Measurements from ENCODE around the gene TSHZ2. TPM values are rescaled to one million over a fixed set of nuclear protein-coding genes. Genes with fewer than 3 reads are reported as not detected.

The TSHZ2 gene
- total and polyA plus RNA-seq, 9 donors = 7.3 to 23.1 (median 12.5) TPM

DNA sequence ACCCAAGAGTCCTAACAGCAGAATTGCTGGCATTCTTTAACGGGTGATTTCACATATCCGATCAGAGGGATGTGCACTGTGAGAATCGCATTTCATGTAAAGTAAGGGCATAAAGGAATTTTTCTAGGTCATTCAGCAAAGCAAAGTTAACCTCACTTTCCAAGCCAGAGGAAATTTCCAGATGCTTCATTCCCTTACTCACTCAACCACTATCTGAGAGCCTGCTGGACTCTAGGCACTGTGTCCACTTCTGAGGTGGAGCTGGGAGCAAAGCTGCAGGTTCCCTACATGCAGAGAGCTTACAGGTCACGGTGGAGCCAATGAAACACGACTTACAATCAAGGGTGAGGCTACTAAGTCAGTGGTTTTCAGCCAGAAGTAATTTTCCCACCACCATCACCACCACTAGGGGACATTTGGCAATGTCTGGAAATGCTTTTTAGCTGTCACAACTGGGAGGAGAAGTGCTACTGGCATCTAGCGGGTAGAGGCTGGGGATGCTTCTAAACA, 34.5 kb upstream of the TSHZ2 start:
- Histone ChIP-seq H3K4me1 (ENCODE audit: control insufficient read depth, insufficient read depth, low read length) (peaks cover 2% of the 10 kb centered on the region), H3K27ac (ENCODE audit: low read length) (no peak overlapping the region), H3K36me3 (ENCODE audit: control insufficient read depth, insufficient read depth, low read length) (no peaks in the 10 kb centered on the region), H3K4me3 (ENCODE audit: low read length) (no peak overlapping the region), H3K9me3 (replicated peaks; ENCODE audit: control insufficient read depth, low read depth, low read length) (no peaks in the 10 kb centered on the region), H3K27me3 (ENCODE audit: control insufficient read depth, insufficient read depth, low read length) (no peaks in the 10 kb centered on the region)
- no peak for DNase-seq
- no CpG with 5 or more reads among the region's 6 CpGs for WGBS (ENCODE audit: insufficient coverage)

DNA sequence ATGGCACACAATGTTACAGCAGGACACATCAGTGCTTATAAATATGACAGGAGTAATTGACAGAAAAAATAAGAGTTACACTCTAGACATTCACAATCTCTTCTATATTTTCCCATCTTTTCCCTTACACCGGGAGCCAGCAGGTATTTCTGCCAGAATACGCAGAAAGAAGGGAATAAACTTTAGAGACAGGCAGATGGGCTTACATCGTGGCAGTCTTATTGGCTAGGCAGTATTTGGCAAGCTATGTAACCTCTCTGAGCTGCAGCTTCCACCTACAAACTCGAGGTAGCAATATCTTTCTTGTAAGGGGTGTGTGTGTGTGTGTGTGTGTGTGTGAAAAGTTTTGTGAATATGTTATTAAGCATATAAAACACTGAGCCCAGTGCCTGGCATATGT, 33.0 kb upstream of the TSHZ2 start:
- no peak for DNase-seq
- Histone ChIP-seq H3K36me3 (ENCODE audit: control insufficient read depth, insufficient read depth, low read length) (no peaks in the 10 kb centered on the region), H3K27ac (ENCODE audit: low read length) (no peak overlapping the region), H3K4me3 (ENCODE audit: low read length) (no peak overlapping the region), H3K4me1 (ENCODE audit: control insufficient read depth, insufficient read depth, low read length) (peaks cover 2% of the 10 kb centered on the region), H3K9me3 (replicated peaks; ENCODE audit: control insufficient read depth, low read depth, low read length) (no peaks in the 10 kb centered on the region), H3K27me3 (ENCODE audit: control insufficient read depth, insufficient read depth, low read length) (no peaks in the 10 kb centered on the region)
- 69% methylated on average over 2 of the region's 4 CpGs for WGBS (ENCODE audit: insufficient coverage)

DNA sequence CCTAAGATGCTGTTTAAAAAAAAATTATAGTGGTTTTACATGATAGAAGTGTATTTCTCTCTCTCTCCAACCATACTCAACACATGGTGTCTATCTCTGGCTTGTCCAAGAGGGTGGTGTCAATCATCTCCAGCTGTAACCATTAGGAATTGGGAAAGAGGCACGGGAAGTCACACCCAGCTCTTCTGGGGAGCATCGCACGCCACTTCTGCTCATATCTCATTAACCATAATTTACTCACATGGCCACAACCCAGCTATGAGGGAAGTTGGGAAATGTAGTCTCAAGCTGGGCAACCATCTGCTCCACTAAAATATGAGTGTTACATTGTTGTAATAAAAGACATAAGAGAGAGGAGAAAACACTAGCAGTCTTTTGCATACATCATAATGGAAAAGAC, 30.4 kb upstream of the TSHZ2 start:
- Histone ChIP-seq H3K27me3 (ENCODE audit: control insufficient read depth, insufficient read depth, low read length) (no peaks in the 10 kb centered on the region), H3K27ac (ENCODE audit: low read length) (no peak overlapping the region), H3K4me1 (ENCODE audit: control insufficient read depth, insufficient read depth, low read length) (no peaks in the 10 kb centered on the region), H3K4me3 (ENCODE audit: low read length) (no peak overlapping the region), H3K36me3 (ENCODE audit: control insufficient read depth, insufficient read depth, low read length) (no peaks in the 10 kb centered on the region), H3K9me3 (replicated peaks; ENCODE audit: control insufficient read depth, low read depth, low read length) (no peaks in the 10 kb centered on the region)
- WGBS (ENCODE audit: insufficient coverage) = no CpG with 5 or more reads among the region's 3 CpGs
- no peak for DNase-seq

DNA sequence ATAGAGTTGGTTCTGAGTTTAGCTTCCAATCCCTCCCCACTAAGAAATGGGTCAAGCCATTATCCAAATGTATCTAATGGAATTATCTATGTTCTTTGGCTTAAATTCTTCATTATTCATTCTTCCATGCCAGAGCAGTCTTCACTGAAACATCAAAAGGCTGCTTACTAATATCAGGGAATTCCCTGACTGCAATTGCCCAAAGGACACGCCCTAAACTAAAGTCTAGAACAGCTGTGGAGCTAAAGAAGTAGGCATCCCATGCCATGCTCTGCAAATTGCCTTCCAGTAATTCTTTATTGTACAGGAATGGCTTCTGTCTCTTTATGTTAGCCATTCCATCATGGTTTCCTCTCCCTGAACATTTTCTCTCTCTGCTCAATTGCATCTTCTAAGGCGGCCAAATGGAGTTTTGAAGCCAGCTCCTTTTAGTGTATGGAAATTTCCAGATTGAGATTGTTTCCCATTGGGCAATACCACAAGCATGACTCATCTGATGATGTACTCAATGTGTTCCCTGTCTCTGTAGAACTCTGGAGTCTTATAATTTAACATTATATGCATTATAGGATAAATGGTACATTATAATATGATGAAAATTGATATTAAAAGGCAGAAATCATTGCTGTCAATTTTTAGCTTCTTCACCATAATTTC, 28.8 kb upstream of the TSHZ2 start:
- H3K27me3 ChIP-seq (ENCODE audit: control insufficient read depth, insufficient read depth, low read length) = no peaks in the 10 kb centered on the region
- WGBS (ENCODE audit: insufficient coverage) = no CpG with 5 or more reads among the region's 2 CpGs
- no peak overlapping the region for H3K4me3 ChIP-seq (ENCODE audit: low read length)
- H3K27ac ChIP-seq (ENCODE audit: low read length) = no peak overlapping the region
- no peaks in the 10 kb centered on the region for H3K4me1 ChIP-seq (ENCODE audit: control insufficient read depth, insufficient read depth, low read length)
- H3K9me3 ChIP-seq (replicated peaks; ENCODE audit: control insufficient read depth, low read depth, low read length) = no peaks in the 10 kb centered on the region
- peak; percentile 91 for DNase-seq
- no peaks in the 10 kb centered on the region for H3K36me3 ChIP-seq (ENCODE audit: control insufficient read depth, insufficient read depth, low read length)

DNA sequence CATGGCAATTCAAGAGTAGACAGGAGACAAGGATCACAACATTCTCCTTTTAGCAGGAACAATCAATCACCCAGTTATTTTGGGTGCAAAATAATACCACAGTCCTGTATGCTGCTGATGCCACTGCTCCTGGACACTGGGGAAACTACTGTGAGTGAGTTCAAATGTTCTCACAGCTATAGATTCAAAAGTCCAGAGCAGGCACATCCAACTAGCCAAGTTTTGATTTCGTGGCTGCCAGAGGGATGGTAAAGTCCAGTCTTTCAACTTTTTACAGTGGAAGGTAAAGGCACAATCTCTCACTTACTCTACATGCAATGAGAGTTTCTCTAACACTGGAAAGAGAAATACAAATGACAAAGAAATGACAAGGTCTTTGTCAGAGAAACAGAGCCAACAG, 26.9 kb upstream of the TSHZ2 start:
- H3K4me1 ChIP-seq (ENCODE audit: control insufficient read depth, insufficient read depth, low read length) = no peaks in the 10 kb centered on the region
- no peak overlapping the region for H3K4me3 ChIP-seq (ENCODE audit: low read length)
- H3K27me3 ChIP-seq (ENCODE audit: control insufficient read depth, insufficient read depth, low read length) = no peaks in the 10 kb centered on the region
- H3K27ac ChIP-seq (ENCODE audit: low read length) = no peak overlapping the region
- DNase-seq = no peak
- H3K36me3 ChIP-seq (ENCODE audit: control insufficient read depth, insufficient read depth, low read length) = no peaks in the 10 kb centered on the region
- no peaks in the 10 kb centered on the region for H3K9me3 ChIP-seq (replicated peaks; ENCODE audit: control insufficient read depth, low read depth, low read length)
- WGBS (ENCODE audit: insufficient coverage) = no CpG with 5 or more reads among the region's 1 CpG

DNA sequence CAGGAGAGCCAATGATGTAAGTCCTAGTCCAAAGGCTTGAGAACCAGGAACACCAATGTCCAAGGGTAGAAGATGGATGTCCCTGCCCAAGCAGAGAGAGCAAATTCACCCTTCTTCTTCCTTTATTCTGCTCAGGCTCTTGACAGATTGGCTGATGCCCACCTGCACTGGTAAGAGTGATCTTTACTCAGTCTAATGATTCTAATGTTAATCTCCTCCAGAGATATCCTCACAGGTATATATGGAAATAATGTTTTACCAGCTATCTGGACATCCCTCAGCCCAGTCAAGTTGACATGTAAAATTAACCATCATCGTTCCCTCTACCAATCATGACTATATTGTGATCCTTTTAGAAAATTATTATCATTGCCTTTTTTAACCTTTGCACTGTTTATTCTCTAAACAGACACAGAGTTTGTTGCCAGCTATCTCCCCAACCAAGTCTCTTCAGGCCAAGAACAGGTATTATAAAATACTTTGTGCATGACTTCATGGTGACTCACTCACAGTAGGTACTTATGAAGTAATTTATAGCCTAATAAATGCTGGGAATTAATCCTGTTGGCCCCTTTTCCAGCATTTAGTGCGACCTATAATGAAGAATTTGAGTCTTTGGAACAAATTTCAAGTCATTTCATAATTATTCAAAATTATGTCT, 26.2 kb upstream of the TSHZ2 start:
- Histone ChIP-seq H3K27me3 (ENCODE audit: control insufficient read depth, insufficient read depth, low read length) (no peaks in the 10 kb centered on the region), H3K36me3 (ENCODE audit: control insufficient read depth, insufficient read depth, low read length) (no peaks in the 10 kb centered on the region), H3K9me3 (replicated peaks; ENCODE audit: control insufficient read depth, low read depth, low read length) (no peaks in the 10 kb centered on the region), H3K27ac (ENCODE audit: low read length) (no peak overlapping the region), H3K4me3 (ENCODE audit: low read length) (no peak overlapping the region), H3K4me1 (ENCODE audit: control insufficient read depth, insufficient read depth, low read length) (no peaks in the 10 kb centered on the region)
- no peak for DNase-seq
- WGBS (ENCODE audit: insufficient coverage) = no CpG with 5 or more reads among the region's 2 CpGs

DNA sequence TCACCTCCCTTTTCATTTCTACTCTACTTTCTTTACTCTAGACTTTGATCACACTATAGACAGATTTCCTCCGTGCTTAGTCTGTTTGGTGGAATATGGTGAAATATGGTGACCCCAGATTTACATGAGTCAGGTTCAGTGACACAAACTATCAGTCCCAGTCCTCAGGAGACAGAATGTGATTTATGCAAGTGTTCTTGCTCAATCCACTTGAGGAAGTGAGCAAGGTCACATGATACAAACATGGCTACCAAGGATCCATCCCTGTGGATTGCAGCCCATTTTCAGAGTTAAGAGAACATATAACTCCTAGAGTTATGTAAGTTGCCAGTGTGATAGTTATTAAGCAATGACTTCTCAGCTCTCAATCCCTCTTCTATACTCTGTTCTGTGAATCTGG, 23.7 kb upstream of the TSHZ2 start:
- Histone ChIP-seq H3K36me3 (ENCODE audit: control insufficient read depth, insufficient read depth, low read length) (no peaks in the 10 kb centered on the region), H3K27ac (ENCODE audit: low read length) (no peak overlapping the region), H3K27me3 (ENCODE audit: control insufficient read depth, insufficient read depth, low read length) (no peaks in the 10 kb centered on the region), H3K9me3 (replicated peaks; ENCODE audit: control insufficient read depth, low read depth, low read length) (no peaks in the 10 kb centered on the region), H3K4me3 (ENCODE audit: low read length) (no peak overlapping the region), H3K4me1 (ENCODE audit: control insufficient read depth, insufficient read depth, low read length) (no peaks in the 10 kb centered on the region)
- no peak for DNase-seq
- WGBS (ENCODE audit: insufficient coverage) = no CpG with 5 or more reads among the region's 1 CpG

DNA sequence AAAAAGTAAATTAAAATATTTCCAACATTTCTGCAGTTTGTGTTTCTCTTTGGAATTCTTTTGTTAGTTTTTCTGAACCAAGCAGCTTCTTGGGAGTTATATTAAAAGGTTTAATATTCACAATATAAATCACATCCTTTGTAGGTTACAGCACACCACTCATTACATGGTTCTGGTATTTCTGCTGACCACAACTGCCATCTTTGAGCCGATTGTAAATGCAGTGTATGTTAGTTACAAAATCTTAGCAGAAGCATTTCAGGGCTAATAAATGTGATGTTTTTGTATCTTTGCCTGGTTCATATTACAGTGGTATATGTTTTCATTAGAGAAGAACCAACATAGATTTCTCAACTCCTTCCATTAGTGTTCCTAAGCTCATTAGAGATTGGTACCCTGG, 19.1 kb upstream of the TSHZ2 start:
- H3K27me3 ChIP-seq (ENCODE audit: control insufficient read depth, insufficient read depth, low read length) = no peaks in the 10 kb centered on the region
- no peak overlapping the region for H3K4me3 ChIP-seq (ENCODE audit: low read length)
- no peaks in the 10 kb centered on the region for H3K9me3 ChIP-seq (replicated peaks; ENCODE audit: control insufficient read depth, low read depth, low read length)
- H3K4me1 ChIP-seq (ENCODE audit: control insufficient read depth, insufficient read depth, low read length) = no peaks in the 10 kb centered on the region
- no peak for DNase-seq
- no CpG with 5 or more reads among the region's 1 CpG for WGBS (ENCODE audit: insufficient coverage)
- no peaks in the 10 kb centered on the region for H3K36me3 ChIP-seq (ENCODE audit: control insufficient read depth, insufficient read depth, low read length)
- H3K27ac ChIP-seq (ENCODE audit: low read length) = no peak overlapping the region

DNA sequence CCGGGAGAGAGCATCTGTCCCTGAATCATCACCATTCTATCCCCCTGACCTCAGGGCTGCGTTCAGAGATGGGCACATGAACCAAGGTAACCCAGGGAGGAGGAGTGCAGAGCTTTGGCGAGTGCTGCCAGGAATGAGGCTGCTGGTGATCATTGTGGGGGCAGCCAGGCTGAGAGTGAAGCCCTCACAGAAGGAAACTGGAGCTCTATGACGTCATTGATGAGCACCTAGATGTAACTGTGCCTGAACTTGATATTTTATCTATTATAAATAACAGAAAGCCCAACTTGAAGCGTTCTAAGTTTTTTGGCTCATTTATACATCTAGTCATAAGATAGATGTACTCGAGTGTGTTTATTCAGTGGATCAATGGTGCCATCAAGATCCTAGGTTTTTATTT, 17.3 kb upstream of the TSHZ2 start:
- no peaks in the 10 kb centered on the region for H3K27me3 ChIP-seq (ENCODE audit: control insufficient read depth, insufficient read depth, low read length)
- peaks cover 5% of the 10 kb centered on the region for H3K4me1 ChIP-seq (ENCODE audit: control insufficient read depth, insufficient read depth, low read length)
- no peak overlapping the region for H3K4me3 ChIP-seq (ENCODE audit: low read length)
- no peak overlapping the region for H3K27ac ChIP-seq (ENCODE audit: low read length)
- no peak for DNase-seq
- WGBS (ENCODE audit: insufficient coverage) = 67% methylated on average over 1 of the region's 6 CpGs
- H3K9me3 ChIP-seq (replicated peaks; ENCODE audit: control insufficient read depth, low read depth, low read length) = no peaks in the 10 kb centered on the region
- no peaks in the 10 kb centered on the region for H3K36me3 ChIP-seq (ENCODE audit: control insufficient read depth, insufficient read depth, low read length)

DNA sequence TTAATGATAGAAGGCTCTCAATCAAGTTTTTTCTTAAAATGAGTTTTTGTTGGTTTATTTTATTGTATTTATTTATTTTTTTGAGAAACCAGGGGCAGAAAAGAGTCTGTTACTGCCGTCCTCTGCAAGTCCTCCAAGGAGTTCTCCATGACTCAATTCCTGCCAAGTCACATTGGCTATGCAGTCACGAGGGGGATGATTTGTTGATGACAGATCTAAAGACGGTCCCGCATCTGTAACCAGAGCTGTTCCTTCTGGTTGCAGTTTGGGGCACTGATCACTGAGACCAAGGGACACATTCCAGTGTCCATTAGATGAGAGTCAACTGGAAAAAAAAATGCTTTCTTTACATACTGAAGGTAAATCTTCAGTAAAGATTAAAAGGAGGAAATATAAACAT, 13.9 kb upstream of the TSHZ2 start:
- H3K4me3 ChIP-seq (ENCODE audit: low read length) = no peak overlapping the region
- peak; percentile 36 for DNase-seq
- no peaks in the 10 kb centered on the region for H3K36me3 ChIP-seq (ENCODE audit: control insufficient read depth, insufficient read depth, low read length)
- WGBS (ENCODE audit: insufficient coverage) = 80% methylated on average over 2 of the region's 4 CpGs
- no peak overlapping the region for H3K27ac ChIP-seq (ENCODE audit: low read length)
- H3K4me1 ChIP-seq (ENCODE audit: control insufficient read depth, insufficient read depth, low read length) = peaks cover 5% of the 10 kb centered on the region
- H3K9me3 ChIP-seq (replicated peaks; ENCODE audit: control insufficient read depth, low read depth, low read length) = no peaks in the 10 kb centered on the region
- H3K27me3 ChIP-seq (ENCODE audit: control insufficient read depth, insufficient read depth, low read length) = no peaks in the 10 kb centered on the region
